ENCODE data around the gene CHERP.
A peak's percentile ranks its signal among the peaks of the same experiment; 100 is the strongest.

The CHERP gene

DNA sequence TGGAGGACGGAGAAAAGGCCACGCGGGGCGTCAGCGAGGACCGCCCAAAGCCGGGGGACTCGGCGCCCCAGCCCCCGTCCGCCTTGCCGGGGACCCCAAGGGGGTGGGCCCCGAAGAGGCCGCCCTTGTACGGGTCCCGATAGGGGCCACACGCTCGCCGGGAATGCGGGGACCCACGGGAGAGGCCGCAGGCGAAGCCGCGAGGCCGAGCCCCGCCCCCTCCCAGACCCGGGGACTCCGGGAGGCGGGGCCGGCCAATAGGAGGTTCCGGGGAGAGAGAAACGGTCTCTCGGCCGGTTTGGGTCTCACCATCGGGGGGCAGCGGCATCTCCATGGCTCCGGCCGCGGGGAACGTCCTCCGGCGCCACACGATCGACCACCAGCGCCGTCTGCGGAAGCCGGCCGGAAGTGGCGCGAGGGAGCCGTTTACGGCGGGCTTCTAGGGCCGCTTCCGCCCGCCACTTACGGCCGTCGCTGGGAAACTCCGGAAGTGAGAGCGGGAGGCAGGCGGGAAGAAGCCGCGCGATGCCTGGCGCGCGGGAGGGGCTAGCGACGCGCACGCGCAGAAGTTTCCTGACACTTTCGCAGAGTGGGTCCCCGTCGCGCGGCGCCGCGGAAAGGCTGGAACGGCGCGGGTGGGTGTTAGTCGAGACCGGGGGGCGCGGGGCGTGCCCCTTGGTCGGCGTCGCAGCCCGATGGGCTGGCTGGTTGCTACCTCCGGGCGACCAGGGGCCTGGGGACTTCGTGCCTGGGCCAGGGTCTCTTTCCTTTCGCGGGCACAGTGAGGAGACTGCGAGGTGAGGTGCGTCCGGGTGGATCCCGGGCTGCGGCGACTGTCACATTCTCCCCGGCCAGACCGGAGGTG lies at the start of gene CHERP:
Gene CHERP, minus strand, starts transcription at position 393 of the 865 bp plus-strand sequence. Its CDS starts 59 bp downstream, at position 334.
- peak; percentile 78 to 93 for DNase-seq

DNA sequence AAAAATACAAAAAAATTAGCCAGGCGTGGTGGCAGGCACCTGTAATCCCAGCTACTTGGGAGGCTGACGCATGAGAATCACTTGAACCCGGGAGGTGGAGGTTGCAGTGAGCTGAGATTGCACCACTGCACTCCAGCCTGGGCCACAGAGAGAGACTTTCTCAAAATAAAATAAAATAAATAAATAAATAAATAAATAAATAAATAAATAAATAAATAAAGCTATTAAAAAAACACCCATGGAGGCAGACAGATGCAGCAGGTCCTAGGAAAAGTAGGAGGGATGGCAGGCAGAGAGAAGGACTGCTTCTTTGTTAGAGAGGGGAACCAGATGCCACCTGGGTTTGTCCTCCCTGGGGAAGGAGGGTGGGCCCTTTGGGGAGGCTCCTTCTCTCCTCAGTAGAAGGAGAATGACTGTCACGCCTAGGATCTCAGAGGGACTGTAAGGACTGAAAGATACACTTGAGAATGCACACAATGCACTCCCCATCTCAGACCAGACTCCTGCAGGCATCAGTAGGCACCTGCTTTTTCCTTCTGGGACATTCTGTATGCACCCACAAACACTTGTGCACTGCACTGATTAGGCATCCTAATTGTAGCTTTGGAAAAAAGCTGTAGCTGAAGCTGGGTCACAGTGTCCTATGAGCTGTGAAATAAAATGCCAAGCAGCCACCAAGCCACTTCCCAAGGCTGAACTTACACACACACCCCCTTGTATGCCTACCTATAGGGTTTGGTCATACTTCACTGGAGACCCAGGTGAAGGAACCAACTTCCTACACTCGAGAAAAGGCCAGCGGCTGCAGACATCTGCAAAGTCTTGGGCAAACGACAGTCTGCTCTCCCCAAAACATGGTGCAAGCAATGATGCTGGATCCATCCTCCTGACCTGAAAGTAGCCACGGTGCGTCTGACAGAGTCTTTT lies 48.9 kb upstream of the CHERP start:
- no peak for DNase-seq

GRCh38 chr19:16589917-16590316 lies 47.7 kb upstream of the CHERP start:
- DNase-seq = no peak

- DNase-seq = no peak
Observed at GRCh38 chr19:16588824-16589577, 46.8 kb upstream of the CHERP start.

DNA sequence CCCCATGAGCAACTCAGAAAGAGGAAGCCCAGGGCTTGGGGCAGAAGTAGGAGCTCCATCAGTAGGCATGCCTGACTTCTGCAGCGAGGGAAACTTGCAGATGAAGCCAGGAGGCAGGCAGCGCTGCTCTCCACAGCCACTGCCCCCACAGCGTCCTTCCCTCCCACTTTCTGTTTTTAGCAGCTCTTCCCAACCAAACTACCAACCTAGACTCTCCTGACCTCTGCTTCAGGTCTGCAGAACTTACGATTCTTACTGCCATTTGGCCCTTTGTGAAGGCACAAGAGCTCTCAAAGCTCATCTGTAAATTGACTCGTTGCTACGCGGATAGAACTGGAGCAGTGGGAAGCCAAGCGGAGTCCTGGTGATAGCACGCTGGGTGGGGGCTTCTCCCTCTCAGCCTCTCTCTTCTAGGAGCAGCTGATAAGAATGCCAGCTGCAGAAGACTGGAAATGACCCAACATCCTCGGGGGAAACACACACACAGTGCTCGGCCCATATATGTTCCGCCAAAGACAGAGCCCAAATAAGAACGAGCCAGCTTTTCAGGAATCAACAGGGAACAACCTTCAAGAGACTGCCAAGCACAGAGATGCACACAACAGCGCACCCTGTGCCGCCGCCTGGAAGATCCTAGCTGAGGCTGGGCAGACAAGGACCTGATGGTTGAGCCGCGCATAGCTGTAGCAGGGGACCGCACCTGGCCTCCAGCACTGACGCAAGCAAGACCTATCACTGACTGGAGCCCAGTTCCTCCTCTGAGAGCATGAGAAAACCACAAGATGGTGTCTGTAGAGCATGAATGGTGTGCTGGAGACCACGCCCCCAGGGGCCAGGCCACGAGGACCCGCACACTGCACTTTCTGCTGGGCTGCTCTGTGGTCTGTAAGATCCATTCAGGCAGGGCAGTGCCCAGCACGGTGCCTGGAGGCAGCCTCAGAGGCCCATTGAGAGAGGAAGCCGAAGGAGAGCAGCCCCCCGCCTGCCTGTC lies 45.9 kb upstream of the CHERP start:
- no peak for DNase-seq

DNA sequence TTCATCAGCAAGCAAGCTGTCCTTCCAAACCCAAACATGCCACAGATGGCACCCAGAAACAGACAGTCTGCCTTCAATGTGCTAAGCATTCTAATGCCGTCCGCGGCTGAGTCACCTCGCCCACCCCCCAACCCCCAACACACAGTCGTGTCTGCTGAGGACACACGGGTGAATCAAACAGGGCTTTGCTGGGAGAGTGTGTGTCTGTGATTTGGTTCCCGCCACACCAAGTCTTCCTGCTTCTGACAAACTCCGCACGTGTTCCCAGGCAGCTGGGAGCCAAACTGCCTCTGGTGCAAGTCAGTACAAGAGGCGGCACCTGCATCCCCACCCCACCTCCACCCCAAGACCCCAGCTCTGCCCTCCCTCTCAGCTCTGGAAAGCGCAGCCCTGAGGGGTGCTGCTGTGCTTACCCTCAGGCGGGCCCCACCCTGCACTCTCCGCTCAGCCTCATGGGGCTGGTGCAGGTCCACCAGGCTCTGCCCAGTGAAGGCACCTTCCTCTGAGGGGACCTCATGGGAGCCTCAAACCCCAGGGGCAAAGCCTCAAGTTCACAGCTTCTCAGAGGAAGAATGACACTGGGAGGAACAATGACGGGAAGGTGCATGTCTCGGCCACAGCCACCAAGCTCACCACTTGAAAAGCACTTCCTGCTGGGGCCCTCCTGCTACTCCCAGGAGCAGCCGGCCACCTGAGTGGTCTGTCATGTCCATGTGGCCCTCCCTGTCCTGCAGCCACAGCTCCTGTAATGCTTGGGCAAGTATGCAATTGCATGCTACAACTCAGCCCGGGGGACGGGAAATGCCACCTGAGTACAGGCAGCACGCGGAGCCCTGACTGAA lies 45.0 kb upstream of the CHERP start:
- no peak for DNase-seq

DNA sequence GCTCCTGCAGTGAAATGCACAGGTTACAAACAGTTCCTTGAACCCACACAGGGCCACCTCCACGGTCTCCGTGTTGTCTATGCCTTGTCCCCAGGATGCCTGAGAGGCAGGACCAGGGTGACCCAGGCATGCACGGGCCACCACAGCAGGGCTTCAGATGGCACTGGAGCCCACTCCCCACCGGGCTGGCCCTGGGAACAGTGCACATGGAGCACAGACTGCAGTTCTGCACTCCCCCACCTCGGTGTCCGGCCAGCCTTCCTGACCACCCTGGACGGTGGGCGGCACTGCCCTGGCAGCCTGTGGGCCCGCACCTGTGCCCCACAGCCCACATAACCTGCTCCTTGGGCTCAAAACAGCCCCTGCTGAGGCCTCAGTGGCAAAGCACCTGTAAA lies 44.2 kb upstream of the CHERP start:
- no peak for DNase-seq

GRCh38 chr19:16585808-16586476 lies 43.7 kb upstream of the CHERP start:
- no peak for DNase-seq

- no peak for DNase-seq
Observed at GRCh38 chr19:16585094-16585801, 43.0 kb upstream of the CHERP start.

GRCh38 chr19:16584248-16585093 lies 42.2 kb upstream of the CHERP start:
- peak; percentile 64 to 75 for DNase-seq

DNA sequence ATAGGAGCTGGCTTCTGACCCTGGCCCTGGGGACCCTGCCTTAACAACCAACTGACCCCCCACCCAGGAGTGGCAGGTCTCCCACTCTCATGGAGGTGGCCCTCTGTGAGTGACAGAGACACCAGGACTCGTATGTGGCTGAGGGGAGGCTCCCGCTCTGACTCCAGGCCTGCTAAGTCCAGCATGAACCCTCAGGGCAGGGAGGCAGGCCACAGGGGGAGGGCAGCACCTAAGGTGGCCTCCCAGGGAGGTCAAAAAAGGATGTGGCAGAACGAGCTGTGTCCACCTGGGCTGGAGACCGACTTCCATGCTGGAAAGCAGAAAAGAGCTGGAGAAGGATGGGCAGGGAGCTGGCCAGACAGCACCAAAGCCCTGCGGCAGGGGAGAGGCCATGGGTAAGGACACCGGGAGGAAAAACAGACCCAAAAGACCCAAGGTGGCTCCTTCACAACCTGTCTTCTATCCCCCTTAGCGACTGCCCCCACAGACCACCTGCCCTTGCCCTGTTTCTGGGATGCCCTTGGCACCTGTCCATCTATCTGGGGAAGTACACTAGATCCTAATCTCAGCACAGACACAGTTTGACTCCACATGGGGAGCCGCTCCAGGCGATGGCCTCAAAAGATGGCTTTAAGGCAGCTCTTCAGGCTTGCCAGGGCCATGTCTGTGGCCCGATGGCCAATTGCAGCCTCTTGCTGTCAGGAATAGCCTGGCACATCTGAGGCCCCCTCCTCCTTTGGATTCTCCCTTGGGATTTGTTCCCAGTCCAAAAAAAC lies 40.4 kb upstream of the CHERP start:
- DNase-seq = no peak

DNA sequence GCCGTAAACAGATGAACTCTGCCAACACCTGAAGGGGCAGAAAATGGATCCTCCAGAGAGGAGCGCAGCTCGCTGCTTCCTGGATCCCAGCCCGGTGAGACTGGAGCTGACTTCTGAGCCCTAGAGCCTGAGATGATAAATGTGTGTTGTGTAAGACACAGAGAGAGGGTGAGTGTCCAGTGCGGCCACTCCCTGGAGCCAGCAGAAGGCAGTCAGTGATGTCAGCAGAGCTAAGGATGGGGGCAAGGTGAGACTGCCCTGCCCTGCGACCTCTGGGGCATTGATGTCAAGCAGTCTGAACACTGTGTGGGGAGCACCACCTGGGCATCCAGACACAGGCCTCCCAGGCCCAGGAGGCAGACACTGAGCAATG lies 39.7 kb upstream of the CHERP start:
- DNase-seq = no peak

GRCh38 chr19:16581145-16581970 lies 39.1 kb upstream of the CHERP start:
- no peak for DNase-seq

DNA sequence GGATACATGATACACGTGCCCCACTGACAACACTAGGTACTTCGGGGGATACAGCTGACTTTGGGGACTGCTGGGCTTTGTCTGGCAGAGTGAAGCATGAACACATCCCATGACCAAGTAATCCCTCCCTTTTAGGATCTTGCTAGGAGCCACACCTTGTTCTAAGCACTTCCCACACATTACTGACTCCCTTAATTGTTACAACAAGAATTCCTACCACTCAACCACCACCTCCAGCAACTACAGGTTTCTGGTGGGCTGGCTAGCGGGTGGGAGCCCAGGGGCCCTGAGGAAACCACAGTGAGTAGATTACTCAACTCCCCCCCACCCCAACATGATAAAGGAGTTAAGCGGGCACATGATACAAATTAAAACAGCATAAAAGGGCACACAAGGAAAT lies 37.1 kb upstream of the CHERP start:
- no peak for DNase-seq

GRCh38 chr19:16577531-16577985 lies 35.3 kb upstream of the CHERP start:
- DNase-seq = no peak

DNA sequence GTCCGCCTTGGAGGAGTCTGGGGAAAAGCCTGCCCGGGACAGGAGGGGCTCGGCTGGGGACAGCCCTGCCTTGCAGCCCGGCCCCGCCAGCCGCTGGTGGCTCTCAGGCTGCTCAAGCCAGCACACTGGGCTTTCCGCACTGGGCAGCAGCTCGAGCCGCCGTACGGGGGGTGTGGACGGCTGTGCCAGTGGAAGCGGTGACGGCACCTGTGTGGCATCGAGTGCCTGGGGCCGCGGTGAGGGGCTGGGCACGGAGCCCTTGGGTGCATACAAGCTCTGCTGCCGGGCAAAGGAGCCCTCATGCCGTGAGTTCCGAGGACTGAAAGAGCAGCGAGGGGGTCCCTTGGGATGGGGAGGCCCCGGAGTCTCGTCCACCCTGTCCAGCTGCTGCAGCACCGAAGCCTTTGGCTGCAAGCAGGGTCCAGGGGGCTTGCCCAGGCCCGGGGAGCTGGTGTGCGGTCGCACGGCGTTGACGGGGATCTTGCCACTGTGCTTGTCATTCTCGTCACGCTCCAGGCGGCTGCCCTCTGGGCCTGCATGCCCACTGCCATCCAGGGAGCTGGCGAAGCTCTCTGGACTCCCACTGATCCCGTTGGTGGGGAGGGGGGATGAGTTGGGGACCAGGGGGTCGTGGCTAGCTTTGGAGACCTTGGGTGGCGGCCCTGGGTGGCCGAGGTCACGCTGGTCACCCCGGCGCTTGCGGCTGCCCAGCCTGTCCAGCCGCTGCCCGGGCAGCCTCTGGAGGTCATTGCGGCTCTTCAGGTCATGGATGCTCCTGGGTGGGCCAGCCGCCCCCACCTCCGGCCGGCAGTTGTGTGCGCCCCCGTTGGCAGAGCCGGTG lies 34.7 kb upstream of the CHERP start:
- no peak for DNase-seq
